Ammon's horn (tissue), 1 donor: ENCODE results near the gene CTSD.
A peak's percentile ranks its signal among the peaks of the same experiment; 100 is the strongest.
"Not testable (repeated sequence)": the region's sequence is repeated elsewhere in the genome, so short reads cannot be mapped to it uniquely, and the experiment has no call there.

Experiments used
- DNase-seq: peaks from one replicate; pipeline ENCODE4 v3.0.0-alpha.2; 2016; ENCODE audit warnings: low spot score

The CTSD gene

GRCh38 chr11:1770061-1770460, 6.3 kb upstream of the CTSD start:
- DNase-seq = no peak

- DNase-seq = not testable (repeated sequence)
Measured at GRCh38 chr11:1769304-1769936, 5.7 kb upstream of the CTSD start.

- DNase-seq = no peak
Measured at GRCh38 chr11:1768141-1768469, 4.4 kb upstream of the CTSD start.

DNA sequence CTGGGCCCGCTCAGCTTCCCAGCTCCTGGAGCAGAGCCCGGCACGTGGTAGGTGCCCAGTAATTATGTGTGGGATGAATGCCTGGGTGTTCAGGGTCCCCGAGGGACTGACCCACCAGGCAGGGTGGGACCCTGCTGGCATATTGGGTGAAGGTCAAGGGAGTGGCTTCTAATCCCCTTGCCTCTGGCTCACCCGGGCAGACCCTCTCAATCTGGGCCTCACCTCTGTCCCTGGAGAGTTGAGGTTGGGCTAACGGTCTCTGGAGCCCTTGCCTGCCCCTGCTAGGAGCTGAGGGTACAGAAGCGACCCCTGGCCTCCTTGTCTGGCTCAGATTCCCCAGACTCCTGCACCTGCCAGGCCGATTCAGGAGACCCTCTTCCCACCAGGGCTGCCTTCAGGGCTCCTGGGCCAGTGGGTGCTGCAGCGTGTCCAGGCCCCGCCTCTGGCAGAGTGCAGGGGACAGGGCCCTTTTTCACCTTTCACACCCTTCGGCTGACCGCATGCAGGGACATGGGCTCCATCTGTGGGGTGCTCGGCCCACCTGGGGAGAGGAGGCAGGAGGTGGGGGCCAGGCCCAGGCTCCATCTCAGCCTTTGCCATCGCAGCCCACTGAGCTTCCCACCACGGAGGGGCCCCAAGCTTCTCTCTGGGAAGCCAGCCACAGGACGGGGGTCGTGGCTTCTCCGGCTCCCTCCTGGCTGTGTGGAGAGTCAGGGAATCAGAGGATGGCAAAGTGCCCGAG, 3.8 kb upstream of the CTSD start:
- DNase-seq = no peak

- no peak for DNase-seq
Measured at GRCh38 chr11:1766719-1767398, 3.1 kb upstream of the CTSD start.

- DNase-seq = no peak
Measured at GRCh38 chr11:1765871-1766718, 2.4 kb upstream of the CTSD start.

- DNase-seq = no peak
Measured at GRCh38 chr11:1763336-1763795, 361 bp downstream of the CTSD start.

- DNase-seq = no peak
Measured at GRCh38 chr11:1762537-1763302, 1.0 kb downstream of the CTSD start.

GRCh38 chr11:1761857-1762536, 1.7 kb downstream of the CTSD start:
- no peak for DNase-seq

GRCh38 chr11:1761110-1761856, 2.4 kb downstream of the CTSD start:
- DNase-seq = no peak

- peak; percentile 95 for DNase-seq
Measured at GRCh38 chr11:1760351-1761109, 3.2 kb downstream of the CTSD start.

DNA sequence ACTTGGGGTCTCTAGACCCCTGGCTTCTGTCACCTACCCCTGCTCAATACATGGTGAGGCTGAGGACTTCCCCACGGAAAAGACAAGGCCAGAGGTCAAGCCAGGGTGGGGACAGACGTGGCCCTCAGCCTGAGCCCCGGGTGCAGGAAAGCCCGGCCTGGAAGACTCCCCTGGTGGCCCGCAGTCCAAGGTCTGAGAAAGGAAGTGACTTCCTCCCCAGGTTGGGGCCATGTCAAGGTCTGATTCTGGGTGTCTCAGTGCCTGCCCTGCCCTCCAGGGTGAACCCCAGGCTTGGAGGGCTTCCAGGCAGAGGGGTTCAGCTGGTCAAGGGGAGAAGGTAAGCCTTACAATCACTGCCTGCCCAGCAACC, 3.9 kb downstream of the CTSD start:
- DNase-seq = no peak

DNA sequence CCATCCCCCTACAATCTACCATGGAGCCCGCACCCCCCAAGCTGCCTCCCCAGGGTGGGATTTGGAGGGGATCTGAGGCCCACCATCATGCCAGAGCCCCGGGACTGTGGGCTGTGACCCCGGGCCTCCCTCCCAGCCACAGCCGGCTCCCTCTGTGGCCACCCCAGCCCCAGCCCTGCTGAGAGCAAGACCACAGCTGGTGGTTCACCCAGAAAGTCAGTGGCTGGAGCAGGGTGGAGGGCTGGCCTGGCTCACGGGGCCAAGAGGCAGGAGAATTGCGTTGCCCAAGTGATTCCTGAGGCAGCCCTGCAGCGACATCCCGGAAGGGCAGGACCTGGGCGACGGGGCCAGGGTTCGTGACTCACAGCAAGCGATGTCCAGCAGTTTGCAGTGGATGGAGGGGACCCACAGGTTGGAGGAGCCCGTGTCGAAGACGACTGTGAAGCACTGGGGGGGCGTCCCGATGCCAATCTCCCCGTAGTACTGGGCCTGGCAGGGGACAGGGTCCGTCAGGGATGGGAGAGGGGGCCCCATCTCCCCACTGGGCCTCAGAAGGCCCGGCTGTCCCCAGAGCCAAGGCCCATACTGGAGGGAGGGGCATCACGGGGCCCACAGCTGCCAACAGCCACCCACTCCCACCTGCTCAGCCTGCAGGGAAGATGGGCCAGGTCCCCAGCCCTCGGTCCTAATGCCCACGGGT, 4.4 kb downstream of the CTSD start:
- DNase-seq = no peak

DNA sequence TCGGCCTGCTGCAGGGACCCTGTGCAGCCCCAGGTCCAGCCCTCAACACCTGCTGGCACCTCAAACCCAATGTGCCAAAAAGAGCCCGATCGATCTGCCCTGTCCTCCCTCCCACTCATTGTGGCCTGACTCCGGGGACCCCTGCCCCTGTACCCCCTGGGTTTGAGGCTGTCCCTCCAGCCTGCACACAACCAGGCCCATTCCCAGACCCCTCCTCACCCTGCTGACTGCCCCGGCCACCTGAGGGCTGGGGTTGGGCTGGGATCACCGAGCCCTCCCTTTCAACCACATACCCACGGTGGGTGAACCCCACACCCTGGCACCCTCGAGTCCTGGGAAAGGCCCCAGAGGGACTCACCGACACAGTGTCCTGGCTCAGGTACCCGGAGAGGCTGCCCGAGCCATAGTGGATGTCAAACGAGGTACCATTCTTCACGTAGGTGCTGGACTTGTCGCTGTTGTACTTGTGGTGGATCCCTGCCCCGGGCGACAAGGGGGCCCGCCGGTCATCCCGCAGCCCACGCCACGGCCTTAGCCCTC, 5.0 kb downstream of the CTSD start:
- DNase-seq = no peak

DNA sequence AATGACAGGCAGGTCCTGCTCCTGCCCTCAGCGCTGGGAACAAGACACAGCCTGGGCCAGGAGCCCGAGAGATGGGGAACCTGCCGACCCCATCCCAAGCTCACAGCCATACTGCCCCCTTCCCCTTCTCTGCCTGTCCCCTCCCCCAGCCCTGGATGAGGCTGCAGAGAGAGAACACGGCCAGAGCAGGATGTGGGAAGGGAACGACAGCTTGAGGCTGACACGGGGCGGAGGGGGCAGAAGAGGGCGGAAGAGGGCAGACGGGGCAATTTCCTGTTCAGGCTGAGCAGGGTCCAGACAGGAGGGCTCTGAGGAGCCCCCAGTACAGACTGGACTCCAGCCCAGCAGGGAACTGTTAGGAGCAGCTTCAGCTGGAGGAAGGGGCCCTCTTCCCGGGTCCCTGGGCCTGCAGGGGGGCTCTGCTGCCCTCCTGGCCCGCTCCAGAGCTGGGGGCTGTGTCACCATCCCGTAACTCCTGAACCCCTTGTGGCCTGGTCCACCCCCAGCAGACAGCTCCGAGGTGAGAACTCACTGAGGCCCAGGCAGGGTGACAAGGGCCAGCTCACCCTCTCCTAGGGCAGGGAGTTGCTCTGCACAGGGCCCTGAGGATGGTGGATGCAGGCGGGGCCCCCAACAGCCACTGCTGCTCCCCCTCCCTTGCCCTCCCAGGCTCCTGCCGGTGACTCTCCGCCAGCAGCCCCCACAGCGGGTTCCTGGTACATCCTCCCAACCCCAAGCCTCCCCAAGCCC, 5.7 kb downstream of the CTSD start:
- peak; percentile 71 for DNase-seq

DNA sequence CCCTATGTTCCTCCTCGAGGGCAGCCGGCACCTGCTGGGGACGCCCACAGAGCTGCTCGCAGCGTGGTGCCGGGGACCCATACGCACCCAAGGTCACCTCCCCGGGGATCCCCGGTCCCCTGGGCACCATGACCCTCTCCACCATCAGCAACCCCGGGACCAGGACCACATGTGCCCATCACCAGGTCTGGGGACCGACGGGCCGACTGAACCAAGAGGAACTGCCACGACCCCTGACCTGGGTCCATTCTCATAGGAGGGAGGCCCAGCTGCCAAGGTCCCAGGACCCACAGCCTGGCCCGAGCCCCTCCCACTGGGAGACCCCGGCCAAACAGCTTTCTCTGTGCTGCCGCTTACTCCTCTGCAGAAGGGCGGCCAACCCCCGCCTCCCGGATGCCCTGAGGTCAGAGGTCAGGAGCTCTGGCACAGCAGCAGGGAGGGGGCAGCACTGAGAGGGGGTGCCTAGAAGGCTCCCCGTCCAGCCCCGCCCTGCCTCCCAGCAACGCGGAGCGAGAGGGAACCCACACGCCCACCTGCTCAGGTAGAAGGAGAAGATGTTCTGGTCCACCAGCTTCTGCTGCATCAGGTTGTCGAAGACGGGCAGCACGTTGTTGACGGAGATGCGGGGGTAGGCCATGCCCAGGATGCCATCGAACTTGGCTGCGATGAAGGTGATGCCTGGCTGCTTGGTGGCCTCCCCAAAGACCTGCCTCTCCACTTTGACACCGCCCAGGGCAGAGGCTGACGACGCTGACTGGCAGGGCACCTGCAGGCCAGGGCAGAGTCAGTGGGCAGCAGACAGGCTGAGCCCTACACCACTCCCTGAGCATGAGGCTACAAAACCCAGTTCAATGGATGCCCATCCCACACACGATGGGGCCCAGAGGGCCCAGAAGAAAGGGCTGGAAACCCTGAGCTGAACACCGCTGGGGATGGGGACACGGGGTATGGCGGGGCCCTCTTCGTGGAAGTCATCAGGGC, 6.6 kb downstream of the CTSD start:
- DNase-seq = no peak
